Astrocyte of the spinal cord (primary cell): ENCODE data around the gene BABAM2.
A peak's percentile ranks its signal among the peaks of the same experiment; 100 is the strongest.

Source experiments
- DNase-seq: peaks from one replicate; pipeline ENCODE4 v3.0.0; 2011; ENCODE audit warnings: low read depth, low spot score
- H3K4me3 ChIP-seq: 2 replicates; pipeline ENCODE4 v1.5.1; 2011; ENCODE audit warnings: low read depth, mild to moderate bottlenecking, low read length, moderate library complexity
- CTCF ChIP-seq: IDR thresholded peaks from 2 replicates; pipeline ENCODE4 v1.5.1; 2012; ENCODE audit warnings: low read depth, mild to moderate bottlenecking, low read length, inconsistent platforms
- in situ Hi-C: cut with HindIII; loops from 2 replicates; pipeline ENCODE4 v1.10.0; 2017; ENCODE audit warnings: low sequenced_read_pairs

Gene BABAM2

GRCh38 chr2:28356095-28356911, 465.8 kb downstream of the BABAM2 start:
- TF ChIP-seq CTCF = no peak
- in situ Hi-C loops = no loop called here
- DNase-seq = peak; percentile 72
- H3K4me3 ChIP-seq = no peak overlapping the region

GRCh38 chr2:28357055-28357454, 466.5 kb downstream of the BABAM2 start:
- H3K4me3 ChIP-seq = no peak overlapping the region
- in situ Hi-C loops = no loop called here
- TF ChIP-seq CTCF = no peak
- no peak for DNase-seq

- in situ Hi-C loops = no loop called here
- no peak overlapping the region for H3K4me3 ChIP-seq
- no peak for DNase-seq
- no peak for TF ChIP-seq CTCF
Measured at GRCh38 chr2:28357948-28358667, 467.6 kb downstream of the BABAM2 start.

- in situ Hi-C loops = no loop called here
- TF ChIP-seq CTCF = no peak
- H3K4me3 ChIP-seq = no peak overlapping the region
- DNase-seq = no peak
Measured at GRCh38 chr2:28358668-28359201, 468.2 kb downstream of the BABAM2 start.

GRCh38 chr2:28359222-28360057, 468.9 kb downstream of the BABAM2 start:
- DNase-seq = peak; percentile 85
- in situ Hi-C loops = no loop called here
- H3K4me3 ChIP-seq = no peak overlapping the region
- no peak for TF ChIP-seq CTCF
